AG10803 (cell line): ENCODE measurements around the gene OR6B3.

Experiments
- DNase-seq: peaks from one replicate; pipeline ENCODE4 v3.0.0; 2010; ENCODE audit warnings: low read depth
- H3K4me3 ChIP-seq: 2 replicates; pipeline ENCODE4 v1.5.1; 2011; ENCODE audit warnings: mild to moderate bottlenecking, low read length, control low read depth
- TF ChIP-seq, protein P1 (sequence below): conservative IDR thresholded peaks from 2 replicates; pipeline ENCODE4 v1.5.1; 2011; ENCODE audit warnings: mild to moderate bottlenecking, low read length, control low read depth, inconsistent platforms

The OR6B3 gene

DNA sequence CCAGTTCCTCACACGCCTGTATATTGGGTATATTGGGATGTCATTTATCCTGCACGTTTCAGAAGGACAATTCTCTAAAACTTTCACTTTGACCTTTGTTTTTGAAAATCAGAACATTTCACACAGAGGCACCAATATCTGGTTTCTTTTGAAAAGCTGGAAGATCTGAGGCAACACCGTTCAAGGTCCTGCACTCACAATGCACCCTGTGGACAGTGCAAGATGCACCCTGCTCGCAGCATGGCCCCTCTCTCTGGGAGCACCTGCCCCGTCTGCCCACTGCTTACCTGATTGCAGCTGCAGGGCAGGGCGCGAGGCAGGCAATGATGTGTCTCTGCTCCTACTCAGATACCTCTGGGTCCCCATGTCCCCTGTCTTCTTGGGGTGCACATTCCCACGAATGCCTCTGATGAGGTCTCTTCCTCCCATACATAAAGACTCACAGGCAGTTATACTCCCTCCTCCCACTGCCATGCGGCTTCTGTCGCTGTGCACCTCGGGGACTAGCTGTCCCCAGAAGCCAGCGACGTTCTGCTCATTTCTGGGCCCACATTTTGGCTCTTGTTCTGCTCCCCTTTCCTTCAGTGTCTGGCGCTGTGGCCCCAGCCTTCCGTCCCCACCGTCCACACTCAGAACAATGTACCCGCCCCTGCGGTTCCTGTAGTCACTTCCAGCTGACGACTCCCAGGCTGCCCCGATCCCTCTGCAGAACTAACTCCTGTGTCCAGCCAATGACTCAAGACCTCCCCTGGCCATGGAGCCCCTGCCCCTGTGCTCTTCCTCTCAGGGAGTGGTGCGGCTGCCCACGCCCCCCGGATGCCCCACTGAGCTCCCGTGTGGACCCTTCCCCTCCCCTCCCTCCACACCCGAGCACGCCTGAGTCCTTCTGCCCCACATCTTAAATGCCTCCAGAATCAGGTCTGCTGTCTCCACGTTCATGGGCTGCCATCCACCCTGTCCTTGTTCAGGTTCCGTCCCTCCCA, at the start of gene OR6B3:
Gene OR6B3 (minus strand): TSS at position 349 of the 983 bp plus-strand sequence.
- TF ChIP-seq, protein P1, sequence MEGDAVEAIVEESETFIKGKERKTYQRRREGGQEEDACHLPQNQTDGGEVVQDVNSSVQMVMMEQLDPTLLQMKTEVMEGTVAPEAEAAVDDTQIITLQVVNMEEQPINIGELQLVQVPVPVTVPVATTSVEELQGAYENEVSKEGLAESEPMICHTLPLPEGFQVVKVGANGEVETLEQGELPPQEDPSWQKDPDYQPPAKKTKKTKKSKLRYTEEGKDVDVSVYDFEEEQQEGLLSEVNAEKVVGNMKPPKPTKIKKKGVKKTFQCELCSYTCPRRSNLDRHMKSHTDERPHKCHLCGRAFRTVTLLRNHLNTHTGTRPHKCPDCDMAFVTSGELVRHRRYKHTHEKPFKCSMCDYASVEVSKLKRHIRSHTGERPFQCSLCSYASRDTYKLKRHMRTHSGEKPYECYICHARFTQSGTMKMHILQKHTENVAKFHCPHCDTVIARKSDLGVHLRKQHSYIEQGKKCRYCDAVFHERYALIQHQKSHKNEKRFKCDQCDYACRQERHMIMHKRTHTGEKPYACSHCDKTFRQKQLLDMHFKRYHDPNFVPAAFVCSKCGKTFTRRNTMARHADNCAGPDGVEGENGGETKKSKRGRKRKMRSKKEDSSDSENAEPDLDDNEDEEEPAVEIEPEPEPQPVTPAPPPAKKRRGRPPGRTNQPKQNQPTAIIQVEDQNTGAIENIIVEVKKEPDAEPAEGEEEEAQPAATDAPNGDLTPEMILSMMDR: no peak
- no peak for DNase-seq
- no peak within 1 kb of the TSS for H3K4me3 ChIP-seq

DNA sequence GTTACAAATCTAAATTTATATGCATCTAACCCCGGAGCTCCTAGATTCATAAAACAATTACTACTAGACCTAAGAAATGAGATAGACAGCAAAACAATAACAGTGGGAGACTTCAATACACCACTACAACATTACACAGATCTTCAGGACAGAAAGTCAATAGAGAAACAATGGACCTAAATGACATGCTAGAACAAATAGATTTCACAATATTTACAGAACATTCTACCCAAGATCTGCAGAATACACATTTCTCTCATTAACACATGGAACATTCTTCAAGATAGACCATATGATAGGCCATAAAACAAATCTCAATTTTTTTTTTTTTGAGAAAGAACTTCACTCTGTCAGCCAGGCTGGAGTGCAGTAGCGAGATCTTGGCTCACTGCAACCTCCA, 45.0 kb upstream of the OR6B3 start:
- no peak overlapping the region for H3K4me3 ChIP-seq
- TF ChIP-seq, protein P1: no peak
- no peak for DNase-seq

DNA sequence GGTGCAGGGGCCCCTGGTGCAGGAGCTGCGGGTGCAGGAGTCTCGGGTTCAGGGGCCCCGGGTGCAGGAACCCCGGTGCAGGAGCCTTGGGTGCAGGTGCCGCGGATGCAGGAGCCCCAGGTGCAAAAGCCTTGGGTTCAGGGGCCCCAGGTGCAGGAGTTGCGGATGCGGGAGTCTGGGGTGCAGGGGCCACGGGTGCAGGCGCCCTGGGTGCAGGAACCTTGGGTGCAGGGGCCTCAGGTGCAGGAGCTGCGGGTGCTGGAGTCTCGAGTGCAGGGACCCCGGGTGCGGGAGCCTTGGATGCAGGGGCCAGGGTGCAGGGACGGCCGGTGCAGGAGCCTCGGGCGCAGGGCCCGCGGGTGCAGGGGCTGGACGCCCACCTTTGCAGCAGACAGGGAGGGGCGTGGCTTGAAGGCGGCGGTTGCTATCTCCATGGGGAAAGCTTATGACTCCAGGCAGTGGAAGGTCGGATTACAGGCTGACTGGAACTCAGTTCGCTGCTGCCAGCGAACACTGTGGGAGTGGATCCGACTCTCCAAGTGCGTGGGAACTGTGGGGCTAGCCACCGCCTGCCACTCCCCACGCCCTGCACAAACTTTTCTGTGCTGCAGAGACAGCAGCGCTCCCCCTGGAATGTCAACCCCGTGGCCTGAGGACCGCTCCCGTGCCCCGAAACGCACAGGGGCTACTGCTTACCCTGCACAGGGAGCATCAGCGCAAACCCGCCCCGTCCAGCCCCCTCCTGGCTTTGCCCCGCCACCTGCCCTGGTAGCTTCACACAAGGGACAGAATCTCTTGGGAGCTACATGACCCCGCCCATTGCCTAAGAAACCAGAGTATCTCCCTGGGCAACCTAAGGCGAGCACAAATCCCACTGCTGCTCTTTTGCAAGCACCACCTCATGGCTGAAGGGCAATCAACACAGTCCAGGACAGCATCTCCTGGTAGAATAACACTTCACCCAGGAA, 42.5 kb upstream of the OR6B3 start:
- H3K4me3 ChIP-seq: no peak overlapping the region
- TF ChIP-seq, protein P1: no peak

DNA sequence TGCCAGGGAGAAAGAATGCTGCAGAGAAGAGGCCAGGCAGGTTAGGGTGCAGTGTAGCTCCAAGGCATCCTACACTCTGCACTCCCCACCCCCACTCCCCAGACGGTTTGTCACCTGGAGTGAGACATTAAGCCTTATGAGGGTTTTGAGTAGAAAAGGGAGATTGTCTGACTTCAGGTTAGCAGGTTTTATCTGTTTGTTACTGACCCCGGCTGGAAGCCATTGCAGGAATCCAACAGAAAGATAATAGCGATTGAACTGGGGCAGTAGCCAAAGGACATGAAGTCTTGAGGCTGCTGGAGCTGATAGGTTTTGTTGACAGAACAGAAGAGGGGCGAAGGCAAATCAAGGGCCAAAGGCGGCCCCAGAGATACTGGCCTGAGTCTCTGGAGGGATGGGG, 36.0 kb upstream of the OR6B3 start:
- no peak for DNase-seq
- TF ChIP-seq, protein P1: no peak
- H3K4me3 ChIP-seq: no peak overlapping the region

More for the DNA sequence above, 42.5 kb upstream of the OR6B3 start:
- DNase-seq: no peak

DNA sequence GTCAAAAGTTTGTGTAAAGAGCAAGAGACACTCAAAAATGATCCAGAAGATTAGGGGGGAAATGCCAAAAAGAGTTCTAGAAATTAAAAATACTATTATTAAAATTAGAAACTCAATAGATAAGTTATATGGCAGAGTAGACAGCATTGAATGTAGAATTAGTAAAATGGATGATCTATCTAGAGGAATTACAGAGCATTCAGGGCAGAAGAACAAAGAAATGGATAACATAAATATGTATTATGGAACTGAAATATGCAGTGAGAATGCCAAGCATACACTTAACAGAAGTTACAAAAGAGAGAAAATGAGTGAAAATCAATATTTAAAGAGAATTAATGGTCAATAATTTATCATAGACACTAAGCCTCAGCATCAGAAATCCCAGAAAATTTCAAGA, 33.2 kb upstream of the OR6B3 start:
- TF ChIP-seq, protein P1: no peak
- no peak for DNase-seq
- H3K4me3 ChIP-seq: no peak overlapping the region

DNA sequence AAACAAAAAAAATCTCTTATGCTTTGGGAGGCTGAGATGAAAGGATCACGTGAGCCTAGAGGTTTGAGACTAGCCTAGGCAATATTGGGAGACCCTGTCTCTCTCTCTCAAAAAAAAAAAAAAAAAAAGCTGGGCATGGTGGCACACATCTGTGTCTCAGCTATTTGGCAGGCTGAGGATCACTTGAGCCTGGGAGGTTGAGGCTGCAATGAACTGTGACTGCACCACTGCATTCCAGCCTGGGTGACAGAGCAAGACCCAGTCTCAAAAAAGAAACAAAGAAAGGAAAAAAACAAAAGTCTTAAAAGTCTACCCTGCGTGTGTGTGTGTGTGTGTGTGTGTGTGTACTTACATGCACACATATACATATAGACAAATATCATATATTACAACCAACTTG, 25.3 kb upstream of the OR6B3 start:
- DNase-seq: no peak
- TF ChIP-seq, protein P1: no peak
- no peak overlapping the region for H3K4me3 ChIP-seq
